ENCODE measurements around the gene EPHA2.
A peak's percentile ranks its signal among the peaks of the same experiment; 100 is the strongest.
"Not testable (repeated sequence)": the region's sequence is repeated elsewhere in the genome, so short reads cannot be mapped to it uniquely, and the experiment has no call there.

The EPHA2 gene

DNA sequence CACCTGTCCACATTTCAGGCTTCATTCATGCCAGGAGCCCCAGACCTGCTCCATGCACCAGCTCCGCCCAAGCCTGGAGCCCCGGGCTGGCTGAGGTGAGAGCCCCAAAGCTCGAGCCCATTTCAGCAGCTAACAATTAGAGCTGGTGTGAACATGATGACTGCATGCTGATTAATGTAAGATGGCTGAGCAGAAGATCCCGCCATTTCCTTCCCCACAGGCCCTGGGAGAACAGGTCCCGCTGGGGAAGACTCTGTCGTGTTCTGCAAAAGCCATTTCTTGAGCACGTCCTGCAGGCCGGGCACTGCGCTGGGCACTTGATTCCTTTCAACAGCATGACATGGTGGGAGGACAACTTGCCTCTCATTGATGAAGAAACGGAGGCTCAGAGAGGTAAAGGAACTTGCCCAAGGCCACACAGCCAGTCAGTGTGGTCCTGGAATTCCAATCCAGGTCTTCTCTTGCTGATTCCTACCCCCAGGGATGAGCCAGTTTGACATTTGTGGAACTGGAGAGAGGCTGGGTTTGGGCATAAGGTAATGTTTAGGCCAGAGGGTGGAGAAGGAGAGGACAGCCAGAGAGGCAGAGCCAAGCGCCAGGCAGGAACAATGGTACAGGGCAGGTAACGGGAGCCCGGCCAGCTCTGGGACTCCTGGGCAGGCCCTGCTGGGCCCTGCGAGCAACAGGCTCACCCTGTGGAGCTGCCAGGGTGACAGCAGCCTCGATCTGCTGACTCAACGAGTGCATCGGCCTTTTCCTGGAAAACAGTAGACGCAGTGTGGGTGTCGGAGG lies 28.1 kb upstream of the EPHA2 start:
- DNase-seq: no peak

DNA sequence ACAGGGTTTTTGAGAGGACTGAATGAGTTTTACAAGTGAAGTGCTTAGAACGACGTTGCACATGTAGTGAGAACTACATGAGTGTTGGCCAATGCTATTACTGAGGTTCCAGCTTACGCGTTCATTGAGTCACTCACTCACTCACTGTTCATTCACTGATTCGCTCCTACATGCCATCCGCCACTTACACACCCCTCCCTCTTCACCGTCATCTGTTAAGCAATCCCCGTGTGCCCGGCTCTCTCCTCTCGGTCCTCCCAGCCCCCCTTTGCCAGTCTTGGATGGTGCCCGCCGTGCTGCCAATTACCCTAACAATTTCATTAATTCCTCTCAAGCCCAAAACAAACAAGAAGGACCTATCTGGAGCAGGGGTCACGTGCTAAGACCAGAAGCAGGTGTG lies 27.3 kb upstream of the EPHA2 start:
- DNase-seq: no peak

DNA sequence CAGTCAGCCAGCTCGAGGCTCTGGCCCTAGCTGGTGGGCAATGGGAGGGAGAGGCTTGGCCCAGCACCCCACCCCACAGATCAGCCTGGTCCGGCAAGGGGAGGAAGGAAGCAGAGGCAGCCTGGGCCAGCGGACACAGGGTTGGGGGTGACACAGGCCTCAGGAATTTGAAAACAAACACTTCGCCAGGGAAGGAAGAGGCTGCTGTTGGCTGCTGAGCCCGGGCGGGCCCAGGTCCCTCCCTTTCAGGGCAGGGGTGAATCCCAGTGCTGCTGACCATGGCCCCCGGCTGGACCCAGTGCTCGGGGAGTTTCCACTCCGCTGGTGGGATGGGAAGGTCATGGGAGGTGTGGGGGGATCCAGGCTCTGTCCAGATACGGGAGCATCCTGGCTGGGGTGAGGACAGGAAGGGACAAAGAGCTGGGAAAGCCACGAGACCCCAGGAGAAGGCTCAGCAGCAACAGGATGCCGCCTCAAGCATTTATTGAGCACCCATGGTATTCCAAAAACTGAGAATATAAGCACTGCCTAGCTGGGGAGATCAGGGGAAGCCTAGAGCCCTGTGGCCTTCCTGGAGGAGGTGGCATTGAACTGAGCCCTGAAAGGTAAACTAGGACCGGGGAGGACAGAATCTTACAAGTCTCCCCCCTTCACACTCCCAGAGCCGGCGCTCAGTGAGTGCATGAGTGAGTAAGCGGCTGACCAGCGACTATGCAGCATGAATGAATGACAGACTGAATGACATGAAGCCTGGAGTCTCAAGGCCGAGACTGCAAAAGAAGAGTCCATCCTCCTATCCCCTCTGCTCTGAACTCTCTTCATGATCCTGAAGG lies 26.2 kb upstream of the EPHA2 start:
- DNase-seq: peak; percentile 86

DNA sequence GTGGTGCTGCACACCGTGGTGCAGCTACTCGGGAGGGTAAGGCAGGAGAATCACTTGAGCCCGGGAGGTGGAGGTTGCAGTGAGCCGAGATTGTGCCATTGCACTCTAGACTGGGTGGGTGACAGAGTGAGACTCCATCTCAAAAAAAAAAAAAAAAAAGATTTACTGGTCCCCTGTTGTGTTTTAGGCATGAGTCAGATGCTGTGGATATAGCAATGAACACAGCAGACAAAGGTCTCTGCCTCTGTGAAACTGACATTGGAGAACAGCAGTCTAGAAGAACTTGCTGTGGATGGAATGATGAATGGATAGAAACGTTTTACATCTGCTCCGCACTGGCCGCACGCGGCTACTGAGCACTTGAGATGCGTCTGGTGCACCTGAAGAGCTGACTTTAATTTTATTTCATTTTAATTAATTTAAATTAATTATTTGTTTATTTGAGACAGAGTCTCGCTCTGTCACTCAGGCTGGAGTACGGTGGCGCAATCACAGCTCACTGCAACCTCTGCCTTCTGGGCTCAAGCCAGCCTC lies 24.5 kb upstream of the EPHA2 start:
- no peak for DNase-seq

DNA sequence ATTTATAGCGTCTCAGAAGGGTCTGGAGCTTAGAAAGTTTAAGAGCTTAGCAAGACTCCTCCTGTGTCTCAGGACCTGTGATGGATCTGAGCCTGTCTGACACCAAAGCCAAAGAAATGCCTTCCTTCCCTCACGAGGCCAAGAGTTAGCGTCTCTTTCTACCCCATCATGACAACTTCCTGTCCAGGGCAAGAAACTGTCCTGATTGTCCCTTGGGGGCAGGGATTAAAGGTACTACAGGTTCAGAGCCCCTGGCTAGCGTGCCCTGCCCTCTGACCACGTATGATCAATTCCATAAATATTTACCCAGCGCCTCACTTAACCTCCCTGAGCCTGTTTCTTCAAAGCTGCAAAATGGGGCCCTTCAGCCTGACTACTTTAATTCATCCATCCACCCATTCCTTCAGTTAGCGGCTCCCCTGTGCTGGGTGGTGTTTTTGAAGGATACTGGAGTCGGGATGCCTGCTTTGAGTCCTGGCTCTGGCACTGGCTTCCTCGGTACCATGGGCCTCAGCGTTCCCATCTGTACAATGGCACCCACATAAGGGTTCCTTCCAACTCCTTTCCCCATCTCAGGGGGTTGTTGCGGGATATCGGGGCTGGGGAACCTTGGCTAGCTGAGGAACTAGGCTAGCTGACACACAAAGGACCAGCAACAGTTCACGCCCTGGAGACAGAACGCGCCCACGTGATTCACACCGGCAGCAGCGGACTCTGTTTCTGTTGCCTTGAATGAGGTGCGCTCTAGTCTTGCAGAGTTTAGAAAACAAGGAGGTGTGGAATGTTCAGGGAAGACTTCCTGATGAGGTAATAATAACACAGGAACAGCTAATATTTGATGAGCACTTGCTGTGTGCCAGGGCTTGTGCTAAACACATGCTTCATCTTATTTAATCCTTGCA lies 23.0 kb upstream of the EPHA2 start:
- no peak for DNase-seq

DNA sequence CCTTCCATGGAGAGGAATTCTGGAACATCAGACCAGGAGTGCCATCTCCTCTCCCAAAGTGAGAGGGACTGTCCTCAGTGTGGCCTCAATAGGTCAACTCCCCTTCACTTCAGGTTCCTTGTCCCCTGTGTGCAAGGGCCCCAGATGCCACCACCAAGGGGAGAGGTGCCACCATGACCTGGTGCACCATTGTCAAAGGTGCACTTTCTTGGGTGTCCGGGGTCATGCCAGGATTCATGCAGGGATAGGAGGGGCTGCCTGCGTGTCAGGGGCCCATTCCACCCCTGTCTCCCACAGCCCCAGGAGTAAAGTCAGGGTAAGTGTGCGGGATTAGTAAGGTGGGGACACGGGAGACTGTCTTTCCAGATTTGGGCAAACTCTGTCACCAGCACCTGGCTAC lies 21.4 kb upstream of the EPHA2 start:
- no peak for DNase-seq

DNA sequence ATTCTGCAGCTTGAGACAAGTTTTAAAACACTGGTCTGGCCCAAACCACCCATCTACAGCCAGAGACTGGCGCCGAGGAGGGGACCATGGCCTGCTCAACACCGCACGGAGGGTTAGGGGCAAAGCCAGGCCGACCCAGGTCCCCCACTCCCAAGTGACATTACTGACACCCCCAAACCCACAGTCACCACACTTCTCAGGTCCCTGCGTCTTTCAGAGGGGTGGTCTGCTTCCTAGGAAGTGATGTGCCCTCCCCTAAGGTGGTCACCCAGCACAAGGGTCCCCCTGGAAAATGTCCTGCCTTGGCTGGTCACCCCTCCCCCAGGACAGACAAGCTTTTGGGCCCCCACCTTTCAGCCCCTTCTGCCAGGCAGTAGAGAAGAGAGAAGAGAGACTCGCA lies 20.8 kb upstream of the EPHA2 start:
- no peak for DNase-seq

DNA sequence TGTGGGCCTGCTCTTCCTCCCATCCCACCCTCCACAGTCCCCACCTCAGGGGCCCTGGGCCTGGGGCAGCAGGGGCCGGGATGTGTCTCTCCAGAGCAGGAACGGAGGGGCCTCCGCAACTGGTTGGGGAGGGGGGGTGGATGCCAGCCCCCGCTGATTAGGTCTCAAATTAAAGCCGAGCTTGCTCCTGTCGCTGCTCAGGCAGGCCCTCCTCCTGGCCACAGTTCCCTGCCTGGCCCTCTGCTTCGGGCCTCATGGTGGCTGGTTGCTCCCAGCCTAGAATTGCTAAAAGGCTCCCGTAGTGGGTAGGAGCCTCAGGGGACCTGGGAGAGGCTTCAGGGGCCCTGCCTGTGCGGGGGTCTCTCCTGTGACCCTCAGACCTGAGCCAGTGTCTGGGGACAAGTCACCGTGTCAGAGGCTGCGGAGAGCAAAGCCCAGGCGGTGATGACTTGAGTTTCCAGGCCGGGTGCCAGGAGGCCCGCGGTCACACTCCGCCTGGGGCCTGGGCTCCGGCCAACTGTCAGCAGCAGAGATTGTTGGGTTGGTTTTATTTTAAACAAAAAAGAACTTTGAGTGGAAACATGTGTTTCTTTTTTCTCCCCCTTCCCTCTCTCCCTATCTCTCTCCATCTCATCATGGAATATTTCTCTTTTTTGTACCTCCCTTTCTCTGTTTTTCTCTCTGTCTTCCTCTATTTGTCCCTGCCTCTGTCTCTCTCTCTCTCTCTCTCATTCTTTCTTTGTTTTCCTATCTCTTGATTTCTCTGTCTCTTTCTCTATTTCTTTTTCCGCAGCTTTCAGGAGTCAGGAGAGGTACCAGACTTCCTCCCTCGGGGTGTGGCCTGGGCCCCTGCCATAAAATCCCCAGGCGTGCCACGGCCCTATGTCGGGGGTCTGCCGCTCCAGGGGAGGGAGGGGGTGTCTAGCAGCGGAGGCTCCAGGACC lies 20.0 kb upstream of the EPHA2 start:
- DNase-seq: peak; percentile 94

DNA sequence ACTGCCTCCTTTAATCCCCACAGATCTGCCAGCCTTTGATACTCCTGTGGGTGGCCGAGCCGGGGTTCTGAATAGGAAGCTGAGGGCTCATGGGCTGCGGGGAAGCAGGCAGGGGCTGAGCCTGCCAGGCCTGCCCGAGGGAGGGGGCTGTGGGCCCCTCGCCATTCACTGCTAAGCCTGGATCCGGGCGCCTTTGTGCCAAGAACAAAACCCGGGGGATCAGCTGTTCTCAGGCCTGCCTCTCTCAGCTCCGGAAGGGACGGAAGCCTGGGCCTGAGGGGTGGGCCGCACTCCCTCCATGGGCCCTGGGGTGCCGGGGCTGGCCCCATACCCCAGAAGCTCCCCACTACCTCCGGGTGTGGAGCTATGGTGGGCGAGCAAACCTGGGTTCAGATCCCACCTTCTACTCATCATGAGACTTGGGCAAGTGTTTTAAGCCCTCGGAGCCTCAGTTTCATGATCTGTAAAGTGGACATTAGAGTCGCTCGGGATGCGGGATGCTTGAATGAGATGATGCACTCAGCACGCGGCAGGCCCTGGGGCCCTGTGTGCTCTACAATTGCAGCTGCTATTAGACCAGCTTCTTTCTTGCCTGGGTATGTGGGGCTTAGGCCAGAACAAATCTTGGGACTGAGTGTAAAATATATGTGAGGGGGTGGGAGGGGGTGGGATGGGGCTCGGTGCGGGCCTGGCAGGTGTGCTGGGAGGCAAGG lies 19.2 kb upstream of the EPHA2 start:
- no peak for DNase-seq

DNA sequence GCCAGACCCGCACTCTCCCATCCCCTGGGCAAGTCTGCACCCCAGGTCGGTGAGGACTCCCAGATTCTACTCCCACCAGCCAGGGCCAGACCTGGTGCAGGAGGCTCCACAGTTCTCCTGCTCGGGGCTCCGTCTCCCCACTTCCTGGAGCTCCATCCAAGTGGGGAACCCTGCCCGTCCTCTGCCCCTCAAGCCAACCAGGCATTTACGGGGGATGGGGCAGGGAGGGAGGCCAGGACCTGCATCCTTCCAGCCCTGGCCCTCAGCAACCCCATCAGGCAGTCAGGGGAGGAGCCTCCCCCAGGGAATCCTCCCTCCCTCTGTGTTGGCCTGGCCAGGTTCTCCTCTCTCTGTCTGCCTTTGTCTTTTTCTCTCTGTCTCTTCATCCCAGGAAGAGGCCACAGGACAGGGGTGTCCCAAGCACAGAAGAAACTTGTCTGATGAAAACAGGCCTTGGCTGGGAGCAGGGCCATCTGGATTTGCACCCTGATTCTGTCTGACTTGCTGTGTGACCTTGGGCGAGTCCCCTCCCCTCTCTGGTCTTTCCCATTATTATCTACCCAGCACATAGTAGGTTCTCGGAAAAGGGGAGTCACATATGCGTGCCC lies 18.5 kb upstream of the EPHA2 start:
- no peak for DNase-seq

DNA sequence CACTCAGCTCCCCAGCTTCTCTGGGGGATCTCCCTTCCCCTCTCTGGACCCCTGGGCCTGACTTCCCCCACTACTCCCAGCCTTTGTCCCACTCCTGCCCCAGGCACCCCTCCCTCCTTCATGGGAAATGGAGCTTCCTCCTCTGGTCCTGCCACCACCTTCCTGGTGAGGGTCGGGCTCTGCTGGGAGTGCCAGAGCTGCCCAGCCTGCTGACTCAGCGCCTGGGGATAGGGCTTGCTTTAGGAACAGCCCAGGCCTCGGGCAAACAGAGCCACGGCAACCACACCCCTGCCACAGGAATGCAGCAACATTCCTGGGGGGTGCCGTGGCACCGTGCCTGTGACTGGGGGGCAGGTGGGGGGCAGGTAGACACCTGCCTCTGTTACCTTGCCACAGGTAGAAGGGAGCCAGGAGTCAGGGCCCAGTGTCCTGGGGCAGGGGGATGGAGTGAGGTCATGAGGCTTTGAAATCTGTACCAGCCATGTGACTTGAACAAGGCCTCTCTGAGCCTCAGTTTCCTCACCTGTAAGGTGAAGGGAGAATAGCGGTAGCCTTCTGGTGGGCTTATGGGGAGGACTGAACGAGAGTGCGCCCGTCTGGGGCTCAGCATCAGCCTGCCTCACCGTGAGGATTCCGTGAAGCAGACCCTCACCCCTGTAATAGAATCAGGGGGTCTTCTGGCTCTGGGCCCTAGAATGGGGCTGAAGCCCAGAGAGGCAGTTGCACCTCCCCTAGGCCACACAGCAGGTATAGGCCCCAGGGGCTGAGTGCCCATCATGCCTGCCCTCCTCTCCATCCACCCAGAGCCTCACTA lies 17.8 kb upstream of the EPHA2 start:
- DNase-seq: no peak

DNA sequence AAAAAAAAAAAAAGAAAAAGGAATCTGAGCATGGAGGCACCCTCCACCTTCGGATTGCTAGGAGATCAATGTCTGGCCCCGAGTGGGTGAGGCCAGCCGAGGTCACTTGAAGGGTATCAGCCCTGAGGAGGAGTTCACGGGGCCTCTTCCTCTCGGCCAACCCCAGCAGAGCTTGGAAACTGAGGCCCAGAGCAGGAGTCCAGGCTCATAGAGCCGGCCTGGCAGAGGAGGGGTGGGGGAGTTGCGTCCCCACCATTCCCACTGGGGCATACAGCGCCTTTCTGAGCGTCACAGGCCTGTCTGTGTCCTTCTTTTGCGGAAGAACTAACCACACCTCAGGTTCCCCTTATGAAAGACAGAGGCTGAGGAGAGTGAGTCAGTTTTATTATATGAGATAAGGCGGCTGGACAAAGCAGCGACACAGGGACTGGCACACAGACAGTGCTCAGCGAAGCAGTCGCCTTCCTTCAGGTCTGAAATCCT lies 17.1 kb upstream of the EPHA2 start:
- no peak for DNase-seq

DNA sequence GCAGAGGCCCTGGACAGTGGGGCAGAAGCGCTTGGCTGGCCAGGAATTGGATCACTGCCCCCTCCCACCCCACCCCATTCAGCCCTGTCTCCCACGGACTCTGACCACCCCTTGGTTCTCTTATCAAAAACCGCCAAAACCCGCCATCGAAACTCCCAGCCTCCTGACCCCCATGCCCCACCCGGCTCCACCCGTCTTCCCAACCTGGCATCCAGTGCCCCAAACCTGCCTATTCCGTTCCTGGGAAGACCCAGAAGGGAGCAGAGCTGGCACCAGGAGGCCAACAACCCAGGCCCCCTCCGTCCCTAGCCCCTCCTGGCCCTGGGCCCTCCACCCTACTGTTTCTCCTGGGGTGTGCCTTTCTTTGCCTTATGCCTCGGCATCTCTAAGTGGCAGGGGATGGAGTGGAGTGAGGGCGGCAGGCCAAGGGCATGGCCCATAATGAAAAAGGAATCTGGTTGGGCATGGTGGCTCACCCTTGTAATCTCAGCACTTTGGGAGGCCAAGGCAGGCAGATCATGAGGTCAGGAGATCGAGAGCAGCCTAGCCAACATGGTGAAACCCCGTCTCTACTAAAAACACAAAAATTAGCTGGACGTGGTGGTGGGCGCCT lies 16.5 kb upstream of the EPHA2 start:
- no peak for DNase-seq

DNA sequence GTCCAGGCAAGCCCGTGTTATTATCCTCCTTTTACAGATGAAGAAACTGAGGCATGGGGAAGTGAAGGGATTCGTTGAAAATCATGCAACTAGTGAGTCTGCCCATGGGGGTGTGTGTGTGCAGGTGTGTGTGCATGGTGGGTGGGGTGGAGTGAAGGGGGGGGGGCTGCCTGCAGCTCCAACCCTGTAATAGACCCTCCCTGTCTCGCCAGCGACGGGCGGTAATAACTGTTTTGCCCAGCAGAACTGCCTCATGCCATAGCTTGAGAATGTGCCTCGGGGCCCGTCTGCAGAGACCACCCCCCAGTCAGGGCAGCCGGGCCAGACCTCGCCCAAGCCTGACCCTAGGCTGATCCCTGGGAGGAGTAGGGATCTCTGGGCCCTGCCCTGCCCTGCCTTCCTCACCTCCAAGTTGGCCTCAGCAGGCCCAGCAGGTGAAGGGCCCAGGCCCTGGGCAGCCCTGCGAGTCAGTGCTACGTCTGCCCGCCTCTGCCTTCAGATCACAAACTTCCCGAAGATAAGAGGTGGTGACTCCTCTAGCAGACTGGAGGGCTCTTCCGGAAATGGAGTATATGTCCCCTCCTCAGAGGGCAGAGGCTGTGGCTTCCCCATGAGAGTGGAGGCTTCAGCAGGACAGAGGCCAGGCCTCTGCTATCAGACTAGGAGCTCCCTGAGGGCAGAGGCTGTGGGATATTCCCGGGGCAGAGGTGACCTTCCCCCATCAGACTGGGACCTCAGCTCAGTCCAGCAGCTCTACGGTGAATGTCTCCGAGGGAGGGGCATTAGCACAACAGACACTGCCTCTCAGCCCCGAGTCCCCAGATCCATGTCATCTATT lies 15.7 kb upstream of the EPHA2 start:
- no peak for DNase-seq

DNA sequence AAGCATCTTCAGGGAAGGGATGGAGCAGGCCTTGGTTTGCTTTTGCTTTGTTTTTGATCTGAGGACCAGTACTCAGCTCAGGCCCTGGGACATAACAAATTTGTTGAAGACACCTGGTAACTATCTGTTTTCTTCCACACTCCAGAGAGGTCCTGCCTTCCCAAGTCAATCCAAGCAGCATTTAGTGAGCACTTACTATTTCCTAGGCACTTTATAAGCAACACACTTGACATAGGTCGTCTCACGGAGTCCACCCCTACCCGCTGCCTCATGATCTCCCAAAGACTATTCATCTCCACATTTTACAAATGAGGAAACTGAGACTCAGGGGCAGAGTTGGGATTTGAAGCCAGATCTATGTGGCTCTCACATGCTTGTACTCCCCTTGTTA lies 14.4 kb upstream of the EPHA2 start:
- no peak for DNase-seq

DNA sequence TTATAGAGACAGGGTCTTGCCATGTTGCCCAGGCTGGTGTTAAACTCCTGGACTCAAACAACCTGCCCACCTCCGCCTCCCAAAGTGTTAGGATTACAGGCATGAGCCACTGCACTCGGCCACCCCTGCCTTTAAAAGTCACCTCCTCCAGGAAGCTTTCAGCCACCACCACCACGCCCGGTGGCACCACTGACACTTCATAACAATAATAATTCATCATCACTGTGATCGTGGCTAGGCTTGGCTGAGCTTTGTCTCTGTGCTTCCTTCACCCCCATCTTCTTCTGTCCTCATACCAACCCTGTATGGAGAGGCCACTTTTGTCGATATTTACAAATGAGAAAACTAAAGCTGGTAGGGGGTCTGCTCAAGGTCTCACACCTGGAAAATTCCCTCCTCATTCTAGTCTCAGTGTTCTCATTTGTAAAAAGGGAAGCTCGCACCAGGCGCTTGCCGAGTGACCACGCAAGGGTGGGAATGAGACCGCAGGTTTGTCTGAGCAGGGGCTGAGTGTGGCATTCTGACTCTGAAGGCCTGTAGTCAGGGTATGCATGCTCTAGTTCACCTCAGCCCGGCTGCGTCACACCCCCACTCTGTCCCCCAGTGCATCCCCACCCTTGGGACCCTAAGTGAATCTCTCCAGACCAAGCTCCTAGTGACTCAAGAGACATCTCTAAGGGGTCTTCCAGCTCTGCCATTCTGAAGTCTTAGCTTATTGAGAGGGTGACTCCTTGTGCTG lies 12.9 kb upstream of the EPHA2 start:
- DNase-seq: no peak

DNA sequence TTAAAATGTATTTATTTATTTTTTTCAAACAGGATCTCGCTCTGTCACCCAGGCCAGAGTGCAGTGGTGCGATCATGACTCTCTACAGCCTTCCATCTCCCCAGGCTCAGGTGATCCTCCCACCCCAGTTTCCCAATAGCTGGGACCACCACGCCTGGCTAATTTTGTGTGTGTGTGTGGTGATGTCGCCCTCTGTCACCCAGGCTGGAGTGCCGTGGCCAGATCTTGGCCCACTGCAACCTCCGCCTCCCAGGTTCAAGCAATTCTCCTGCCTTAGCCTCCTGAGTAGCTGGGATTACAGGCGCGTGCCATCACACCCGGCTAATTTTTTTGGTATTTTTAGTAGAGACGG lies 12.3 kb upstream of the EPHA2 start:
- not testable (repeated sequence) for DNase-seq
